OCI-LY3 (cell line): ENCODE measurements around the gene SYNDIG1.

Experiments
- H2AFZ ChIP-seq: fragments of 200-600, 300-600 bp; shearing (Covaris generic); 2 replicates; pipeline ENCODE4 v1.6.0; 2014; ENCODE audit warnings: antibody characterized with exemption, low read depth, low read length
- H3K27ac ChIP-seq: fragments of 200-600, 300-600 bp; sonication (generic); 2 replicates; pipeline ENCODE4 v1.5.1; 2014; ENCODE audit warnings: mild to moderate bottlenecking, low read length, moderate library complexity, mixed read lengths
- H3K27me3 ChIP-seq: fragments of 200-600, 300-600 bp; sonication (generic); 2 replicates; pipeline ENCODE4 v1.6.1; 2014; ENCODE audit warnings: low read depth, low read length, mixed read lengths
- H3K36me3 ChIP-seq: fragments of 200-600, 300-600 bp; sonication (generic); replicated peaks from 2 replicates; pipeline ENCODE3; 2014; ENCODE audit warnings: low read depth, low read length, mixed read lengths
- H3K4me1 ChIP-seq: fragments of 300-600, 200-600 bp; sonication (generic); 2 replicates; pipeline ENCODE4 v1.6.1; 2014; ENCODE audit warnings: low read length, mixed read lengths
- H3K4me2 ChIP-seq: fragments of 200-600, 300-600 bp; sonication (generic); 2 replicates; pipeline ENCODE4 v1.6.1; 2014; ENCODE audit warnings: low read length, mixed read lengths
- H3K4me3 ChIP-seq: fragments of 300-600, 200-600 bp; sonication (generic); 2 replicates; pipeline ENCODE4 v1.5.1; 2014; ENCODE audit warnings: antibody characterized with exemption, mild to moderate bottlenecking, low read length, moderate library complexity
- H3K79me2 ChIP-seq: fragments of 300-600, 200-600 bp; shearing (Covaris generic); 2 replicates; pipeline ENCODE4 v1.6.1; 2014; ENCODE audit warnings: mild to moderate bottlenecking, low read length, mixed read lengths
- H3K9ac ChIP-seq: fragments of 300-600, 200-600 bp; shearing (Covaris generic); 2 replicates; pipeline ENCODE4 v1.6.0; 2014; ENCODE audit warnings: mild to moderate bottlenecking, low read length, moderate library complexity
- H3K9me3 ChIP-seq: fragments of 200-600, 300-600 bp; shearing (Covaris generic); 2 replicates; pipeline ENCODE4 v1.6.1; 2014; ENCODE audit warnings: low read length, mixed read lengths; ENCODE audit not compliant: insufficient read depth
- H4K20me1 ChIP-seq: fragments of 200-600, 300-600 bp; sonication (generic); 2 replicates; pipeline ENCODE4 v1.6.1; 2016; ENCODE audit warnings: low read length, mixed read lengths; ENCODE audit not compliant: insufficient read depth
- EZH2phosphoT487 ChIP-seq: fragments of 200-600 bp; shearing (Covaris generic); IDR thresholded peaks from 2 replicates; pipeline ENCODE4 v1.6.1; 2018; ENCODE audit warnings: antibody characterized with exemption, mixed run types, low read depth
- TF ChIP-seq, protein P1 (sequence below): fragments of 200-600, 300-600 bp; sonication (generic); IDR thresholded peaks from 2 replicates; pipeline ENCODE4 v1.5.1; 2014; ENCODE audit warnings: antibody characterized with exemption, low read length, low read depth

The SYNDIG1 gene

DNA sequence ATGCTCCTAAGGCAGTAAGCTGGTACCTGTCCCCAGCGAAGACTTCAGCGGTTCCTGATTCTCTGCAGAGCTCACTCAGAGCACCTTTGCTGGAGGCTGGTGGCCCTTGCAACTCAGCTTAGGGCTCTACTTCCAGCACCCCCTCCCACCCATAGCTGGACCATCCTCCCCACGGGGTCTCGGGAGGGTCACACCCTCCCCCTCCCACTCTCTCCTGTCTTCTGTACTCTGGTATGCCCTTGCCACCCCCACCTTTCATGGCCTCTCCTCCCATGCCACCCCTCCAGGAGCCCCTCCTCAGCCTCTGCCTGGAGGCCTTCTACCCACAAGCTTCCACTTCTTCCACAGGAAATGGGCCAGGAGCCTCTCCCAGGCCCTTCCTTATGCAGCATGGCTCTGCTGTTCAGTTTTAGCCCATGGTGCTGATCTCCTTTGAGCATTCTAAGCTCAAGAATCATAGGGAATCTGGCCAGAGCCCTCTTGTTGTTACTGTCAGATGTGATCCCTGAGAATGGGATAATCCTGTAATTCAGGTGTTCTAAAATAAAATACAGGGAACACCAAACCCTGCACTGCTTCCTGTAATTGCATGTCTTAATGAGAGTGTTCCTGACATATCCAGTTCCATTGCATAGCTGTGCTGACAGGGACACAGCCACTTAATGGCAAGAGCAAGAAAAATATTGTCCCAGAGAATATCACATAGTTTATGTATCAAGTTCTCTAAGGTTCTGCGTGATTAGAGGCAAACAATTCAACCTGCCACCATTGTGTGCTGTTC, 142.1 kb downstream of the SYNDIG1 start:
- no peaks in the 10 kb centered on the region for H3K79me2 ChIP-seq
- peaks cover 32% of the 10 kb centered on the region for H3K4me1 ChIP-seq
- no peak for TF ChIP-seq EZH2phosphoT487
- TF ChIP-seq, protein P1, sequence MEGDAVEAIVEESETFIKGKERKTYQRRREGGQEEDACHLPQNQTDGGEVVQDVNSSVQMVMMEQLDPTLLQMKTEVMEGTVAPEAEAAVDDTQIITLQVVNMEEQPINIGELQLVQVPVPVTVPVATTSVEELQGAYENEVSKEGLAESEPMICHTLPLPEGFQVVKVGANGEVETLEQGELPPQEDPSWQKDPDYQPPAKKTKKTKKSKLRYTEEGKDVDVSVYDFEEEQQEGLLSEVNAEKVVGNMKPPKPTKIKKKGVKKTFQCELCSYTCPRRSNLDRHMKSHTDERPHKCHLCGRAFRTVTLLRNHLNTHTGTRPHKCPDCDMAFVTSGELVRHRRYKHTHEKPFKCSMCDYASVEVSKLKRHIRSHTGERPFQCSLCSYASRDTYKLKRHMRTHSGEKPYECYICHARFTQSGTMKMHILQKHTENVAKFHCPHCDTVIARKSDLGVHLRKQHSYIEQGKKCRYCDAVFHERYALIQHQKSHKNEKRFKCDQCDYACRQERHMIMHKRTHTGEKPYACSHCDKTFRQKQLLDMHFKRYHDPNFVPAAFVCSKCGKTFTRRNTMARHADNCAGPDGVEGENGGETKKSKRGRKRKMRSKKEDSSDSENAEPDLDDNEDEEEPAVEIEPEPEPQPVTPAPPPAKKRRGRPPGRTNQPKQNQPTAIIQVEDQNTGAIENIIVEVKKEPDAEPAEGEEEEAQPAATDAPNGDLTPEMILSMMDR, result no peak
- no peak overlapping the region for H3K27ac ChIP-seq
- H3K4me2 ChIP-seq, result no peak overlapping the region
- no peaks in the 10 kb centered on the region for H3K36me3 ChIP-seq
- H3K9me3 ChIP-seq, result no peaks in the 10 kb centered on the region
- H2AFZ ChIP-seq, result no peak overlapping the region
- H4K20me1 ChIP-seq, result no peaks in the 10 kb centered on the region
- no peak overlapping the region for H3K4me3 ChIP-seq
- peaks cover 18% of the 10 kb centered on the region for H3K27me3 ChIP-seq
- no peak overlapping the region for H3K9ac ChIP-seq

DNA sequence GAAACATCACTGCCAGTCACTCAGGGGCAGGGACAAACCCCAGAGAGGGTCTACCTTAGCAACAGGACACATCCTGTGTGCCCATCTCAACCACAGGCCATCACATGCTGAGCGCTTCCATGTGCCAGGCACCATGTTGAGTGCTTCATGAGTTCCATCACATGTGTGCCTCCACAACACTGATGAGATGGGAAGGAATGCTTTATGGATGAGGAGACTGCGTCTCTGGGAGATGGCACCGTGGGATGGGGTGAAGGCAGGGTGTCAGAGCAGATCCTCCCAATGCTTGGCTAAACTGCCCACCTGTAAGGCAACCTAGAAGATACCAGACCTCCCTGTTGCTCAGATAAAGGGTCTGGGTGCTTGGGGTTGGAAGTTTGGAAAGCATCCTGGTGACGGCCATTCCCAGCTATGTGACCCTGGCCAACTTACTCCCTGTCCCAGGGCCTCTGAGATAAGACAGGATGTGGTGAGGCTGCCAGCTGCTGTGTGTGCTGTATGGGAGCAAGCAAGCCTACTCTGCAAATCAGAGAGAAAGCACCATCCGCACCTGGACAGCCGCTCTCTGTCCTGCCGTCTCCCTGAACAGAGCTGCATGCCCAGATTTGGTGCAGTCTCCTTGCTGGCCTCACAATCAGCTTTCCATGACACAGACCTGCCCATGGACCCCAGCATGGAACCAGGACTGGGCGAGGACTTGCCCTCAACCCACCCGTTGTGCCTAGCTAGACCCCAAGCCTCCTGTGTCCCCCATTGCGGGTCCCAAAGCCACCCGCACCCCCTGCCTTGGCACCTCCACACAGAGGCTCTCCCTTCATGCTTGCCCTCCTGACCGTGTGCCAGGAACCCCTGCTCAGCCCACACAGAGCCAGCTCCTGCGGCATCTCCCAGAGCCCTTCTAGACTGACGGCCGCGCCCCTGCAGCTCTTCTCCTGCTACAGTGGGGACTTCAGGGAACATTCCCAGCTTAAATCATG, 143.7 kb downstream of the SYNDIG1 start:
- Histone ChIP-seq H3K79me2 (no peaks in the 10 kb centered on the region), H3K4me3 (no peak overlapping the region)

DNA sequence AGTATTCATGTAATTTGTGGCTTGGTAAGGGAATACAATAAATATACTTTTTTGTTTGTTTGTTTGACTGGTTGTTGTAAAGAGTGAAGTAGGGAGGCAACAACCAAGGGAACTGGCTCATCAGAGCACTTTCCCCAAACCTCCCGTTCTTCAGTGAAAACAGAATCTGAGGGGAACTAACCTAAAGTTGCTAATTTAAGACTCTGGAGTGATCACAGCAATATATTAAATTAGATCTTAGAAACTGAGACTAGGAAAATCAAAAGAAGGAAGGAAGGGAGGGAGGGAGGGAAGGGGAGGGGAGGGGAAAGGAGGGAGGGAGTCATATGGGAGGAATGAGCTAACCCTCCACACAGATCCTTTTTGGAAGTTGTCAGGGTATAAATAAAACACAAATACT, 144.9 kb downstream of the SYNDIG1 start:
- no peak for TF ChIP-seq EZH2phosphoT487
- TF ChIP-seq, protein P1, result no peak
- no peaks in the 10 kb centered on the region for H3K9me3 ChIP-seq
- no peak overlapping the region for H2AFZ ChIP-seq
- no peak overlapping the region for H3K9ac ChIP-seq
- no peaks in the 10 kb centered on the region for H4K20me1 ChIP-seq
- no peak overlapping the region for H3K27ac ChIP-seq
- H3K4me2 ChIP-seq, result no peak overlapping the region
- peaks cover 25% of the 10 kb centered on the region for H3K4me1 ChIP-seq
- H3K79me2 ChIP-seq, result no peaks in the 10 kb centered on the region
- no peaks in the 10 kb centered on the region for H3K36me3 ChIP-seq
- H3K27me3 ChIP-seq, result peaks cover 18% of the 10 kb centered on the region
- no peak overlapping the region for H3K4me3 ChIP-seq

More for the DNA sequence above, 143.7 kb downstream of the SYNDIG1 start:
- Histone ChIP-seq H3K9ac (no peak overlapping the region), H3K27me3 (peaks cover 18% of the 10 kb centered on the region), H3K27ac (no peak overlapping the region), H4K20me1 (no peaks in the 10 kb centered on the region), H3K4me1 (peaks cover 27% of the 10 kb centered on the region), H3K36me3 (no peaks in the 10 kb centered on the region), H2AFZ (no peak overlapping the region), H3K4me2 (no peak overlapping the region), H3K9me3 (no peaks in the 10 kb centered on the region)
- TF ChIP-seq, protein P1, result no peak
- no peak for TF ChIP-seq EZH2phosphoT487

DNA sequence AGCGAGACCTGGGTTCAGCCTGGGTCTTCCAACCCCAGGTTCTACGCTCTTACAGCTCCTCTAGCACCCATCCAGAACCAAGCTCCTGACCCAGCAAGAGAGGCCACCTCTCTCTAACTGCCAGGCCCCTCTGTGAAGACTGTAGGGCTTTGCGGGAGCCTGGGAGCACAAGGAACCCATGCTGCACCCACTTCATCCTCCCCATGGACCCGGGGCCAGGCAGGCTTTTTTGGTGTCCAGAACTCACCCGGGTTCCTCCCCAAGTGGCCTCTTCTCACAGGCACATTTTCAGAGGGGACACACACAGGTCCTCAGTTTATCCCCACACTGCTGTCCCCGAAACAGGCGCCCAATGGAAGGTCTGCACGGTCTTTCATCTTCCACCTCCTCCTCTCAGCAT, 145.9 kb downstream of the SYNDIG1 start:
- TF ChIP-seq, protein P1, result no peak
- TF ChIP-seq EZH2phosphoT487, result no peak
- H3K9me3 ChIP-seq, result no peaks in the 10 kb centered on the region
- no peaks in the 10 kb centered on the region for H3K36me3 ChIP-seq
- no peak overlapping the region for H2AFZ ChIP-seq
- no peak overlapping the region for H3K4me3 ChIP-seq
- H4K20me1 ChIP-seq, result no peaks in the 10 kb centered on the region
- H3K27ac ChIP-seq, result no peak overlapping the region
- H3K27me3 ChIP-seq, result peaks cover 26% of the 10 kb centered on the region
- H3K79me2 ChIP-seq, result no peaks in the 10 kb centered on the region
- peaks cover 20% of the 10 kb centered on the region for H3K4me1 ChIP-seq
- no peak overlapping the region for H3K9ac ChIP-seq
- no peak overlapping the region for H3K4me2 ChIP-seq
